GM20431 (cell line): ENCODE measurements around the gene SMIM8.

Experiments
- in situ Hi-C: fragments of 300-500 bp; cut with MseI, MboI; formaldehyde crosslinking; loops from one replicate; pipeline ENCODE4 v1.15.0; 2020; ENCODE audit warnings: low sequenced_read_pairs; ENCODE audit not compliant: unreplicated experiment

SMIM8 gene

GRCh38 chr6:87333591-87334181 lies 11.3 kb downstream of the SMIM8 start:
- in situ Hi-C loops, result no loop called here

GRCh38 chr6:87334683-87335082 lies 12.3 kb downstream of the SMIM8 start:
- in situ Hi-C loops, result no loop called here

- in situ Hi-C loops, result no loop called here
Observed at GRCh38 chr6:87336367-87336766, 14.0 kb downstream of the SMIM8 start.

- in situ Hi-C loops, result no loop called here
Observed at GRCh38 chr6:87340230-87340629, 17.8 kb downstream of the SMIM8 start.

- in situ Hi-C loops, result no loop called here
Observed at GRCh38 chr6:87341158-87341557, 18.8 kb downstream of the SMIM8 start.

GRCh38 chr6:87341899-87342298 lies 19.5 kb downstream of the SMIM8 start:
- in situ Hi-C loops, result no loop called here

- in situ Hi-C loops, result no loop called here
Observed at GRCh38 chr6:87342829-87343228, 20.4 kb downstream of the SMIM8 start.

- in situ Hi-C loops, result no loop called here
Observed at GRCh38 chr6:87344731-87345130, 22.3 kb downstream of the SMIM8 start, which contains the start of gene C6orf163. Gene C6orf163, plus strand, starts transcription at chr6:87344813. Its CDS starts 287 bp downstream, at chr6:87345100.

GRCh38 chr6:87346700-87347099 lies 24.3 kb downstream of the SMIM8 start:
- in situ Hi-C loops, result no loop called here

GRCh38 chr6:87349896-87350295 lies 27.5 kb downstream of the SMIM8 start:
- in situ Hi-C loops, result no loop called here

- in situ Hi-C loops, result no loop called here
Observed at GRCh38 chr6:87350516-87350915, 28.1 kb downstream of the SMIM8 start.

GRCh38 chr6:87351583-87351982 lies 29.2 kb downstream of the SMIM8 start:
- in situ Hi-C loops, result no loop called here

GRCh38 chr6:87356181-87356580 lies 33.8 kb downstream of the SMIM8 start:
- in situ Hi-C loops, result no loop called here

GRCh38 chr6:87357479-87358196 lies 35.2 kb downstream of the SMIM8 start:
- in situ Hi-C loops, result no loop called here

- in situ Hi-C loops, result no loop called here
Observed at GRCh38 chr6:87364602-87365252, 42.3 kb downstream of the SMIM8 start.

- in situ Hi-C loops, result no loop called here
Observed at GRCh38 chr6:87366072-87366827, 43.9 kb downstream of the SMIM8 start.

GRCh38 chr6:87366899-87367298 lies 44.5 kb downstream of the SMIM8 start:
- in situ Hi-C loops, result no loop called here

- in situ Hi-C loops, result no loop called here
Observed at GRCh38 chr6:87373377-87373776, 51.0 kb downstream of the SMIM8 start.

GRCh38 chr6:87375315-87375714 lies 52.9 kb downstream of the SMIM8 start:
- in situ Hi-C loops, result loop anchor here (25.0 kb wide), 1 partner anchor 238 kb away; no protein-coding TSS in a partner anchor

- in situ Hi-C loops, result loop anchor here (25.0 kb wide), 1 partner anchor 239 kb away; no protein-coding TSS in a partner anchor
Observed at GRCh38 chr6:87376643-87377042, 54.3 kb downstream of the SMIM8 start.
